HG02938 (cell line): ENCODE data around the gene OR4F6.

ENCODE experiments used
- ATAC-seq: cut with Tn5 transposase; IDR thresholded peaks from one replicate; pipeline ENCODE4 v1.9.1; 2021; ENCODE audit warnings: mild to moderate bottlenecking, moderate library complexity; ENCODE audit not compliant: unreplicated experiment

The OR4F6 gene

GRCh38 chr15:101803676-101804075 is 367 bp downstream of the OR4F6 start:
- no peak for ATAC-seq

GRCh38 chr15:101804375-101804774 is 1.1 kb downstream of the OR4F6 start:
- ATAC-seq: no peak

- ATAC-seq: no peak
Measured at GRCh38 chr15:101804941-101805340, 1.6 kb downstream of the OR4F6 start.

GRCh38 chr15:101805605-101806345 is 2.5 kb downstream of the OR4F6 start:
- ATAC-seq: no peak

GRCh38 chr15:101807345-101807945 is 4.1 kb downstream of the OR4F6 start:
- ATAC-seq: no peak

GRCh38 chr15:101808201-101808600 is 4.9 kb downstream of the OR4F6 start:
- ATAC-seq: no peak

- no peak for ATAC-seq
Measured at GRCh38 chr15:101810456-101810855, 7.1 kb downstream of the OR4F6 start.

GRCh38 chr15:101810876-101811275 is 7.6 kb downstream of the OR4F6 start:
- no peak for ATAC-seq

GRCh38 chr15:101811902-101812301 is 8.6 kb downstream of the OR4F6 start, which contains the start of gene OR4F15:
TSS of gene OR4F15 (plus strand) at chr15:101812202. CDS start at chr15:101818187, 5,985 bp downstream.
- ATAC-seq: no peak

GRCh38 chr15:101813803-101814534 is 10.7 kb downstream of the OR4F6 start:
- ATAC-seq: no peak

GRCh38 chr15:101820781-101821180 is 17.5 kb downstream of the OR4F6 start:
- ATAC-seq: no peak

GRCh38 chr15:101827257-101827656 is 23.9 kb downstream of the OR4F6 start:
- no peak for ATAC-seq

GRCh38 chr15:101828774-101829173 is 25.5 kb downstream of the OR4F6 start:
- no peak for ATAC-seq

GRCh38 chr15:101841656-101842055 is 38.3 kb downstream of the OR4F6 start:
- no peak for ATAC-seq

GRCh38 chr15:101844916-101845315 is 41.6 kb downstream of the OR4F6 start:
- ATAC-seq: no peak

- no peak for ATAC-seq
Measured at GRCh38 chr15:101852356-101852755, 49.0 kb downstream of the OR4F6 start.
